Measurements from ENCODE around the gene SLC4A3.
"Not testable (repeated sequence)": the region's sequence is repeated elsewhere in the genome, so short reads cannot be mapped to it uniquely, and the experiment has no call there.

The SLC4A3 gene

GRCh38 chr2:219648963-219649362, 21.5 kb downstream of the SLC4A3 start:
- TF ChIP-seq, protein P1, sequence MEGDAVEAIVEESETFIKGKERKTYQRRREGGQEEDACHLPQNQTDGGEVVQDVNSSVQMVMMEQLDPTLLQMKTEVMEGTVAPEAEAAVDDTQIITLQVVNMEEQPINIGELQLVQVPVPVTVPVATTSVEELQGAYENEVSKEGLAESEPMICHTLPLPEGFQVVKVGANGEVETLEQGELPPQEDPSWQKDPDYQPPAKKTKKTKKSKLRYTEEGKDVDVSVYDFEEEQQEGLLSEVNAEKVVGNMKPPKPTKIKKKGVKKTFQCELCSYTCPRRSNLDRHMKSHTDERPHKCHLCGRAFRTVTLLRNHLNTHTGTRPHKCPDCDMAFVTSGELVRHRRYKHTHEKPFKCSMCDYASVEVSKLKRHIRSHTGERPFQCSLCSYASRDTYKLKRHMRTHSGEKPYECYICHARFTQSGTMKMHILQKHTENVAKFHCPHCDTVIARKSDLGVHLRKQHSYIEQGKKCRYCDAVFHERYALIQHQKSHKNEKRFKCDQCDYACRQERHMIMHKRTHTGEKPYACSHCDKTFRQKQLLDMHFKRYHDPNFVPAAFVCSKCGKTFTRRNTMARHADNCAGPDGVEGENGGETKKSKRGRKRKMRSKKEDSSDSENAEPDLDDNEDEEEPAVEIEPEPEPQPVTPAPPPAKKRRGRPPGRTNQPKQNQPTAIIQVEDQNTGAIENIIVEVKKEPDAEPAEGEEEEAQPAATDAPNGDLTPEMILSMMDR (IDR thresholded peaks at IDR 0.05; ENCODE audit: borderline replicate concordance, insufficient read depth, low read depth, low read length), result no peak
- H3K4me3 ChIP-seq (ENCODE audit: low read depth, low read length), result no peak overlapping the region

DNA sequence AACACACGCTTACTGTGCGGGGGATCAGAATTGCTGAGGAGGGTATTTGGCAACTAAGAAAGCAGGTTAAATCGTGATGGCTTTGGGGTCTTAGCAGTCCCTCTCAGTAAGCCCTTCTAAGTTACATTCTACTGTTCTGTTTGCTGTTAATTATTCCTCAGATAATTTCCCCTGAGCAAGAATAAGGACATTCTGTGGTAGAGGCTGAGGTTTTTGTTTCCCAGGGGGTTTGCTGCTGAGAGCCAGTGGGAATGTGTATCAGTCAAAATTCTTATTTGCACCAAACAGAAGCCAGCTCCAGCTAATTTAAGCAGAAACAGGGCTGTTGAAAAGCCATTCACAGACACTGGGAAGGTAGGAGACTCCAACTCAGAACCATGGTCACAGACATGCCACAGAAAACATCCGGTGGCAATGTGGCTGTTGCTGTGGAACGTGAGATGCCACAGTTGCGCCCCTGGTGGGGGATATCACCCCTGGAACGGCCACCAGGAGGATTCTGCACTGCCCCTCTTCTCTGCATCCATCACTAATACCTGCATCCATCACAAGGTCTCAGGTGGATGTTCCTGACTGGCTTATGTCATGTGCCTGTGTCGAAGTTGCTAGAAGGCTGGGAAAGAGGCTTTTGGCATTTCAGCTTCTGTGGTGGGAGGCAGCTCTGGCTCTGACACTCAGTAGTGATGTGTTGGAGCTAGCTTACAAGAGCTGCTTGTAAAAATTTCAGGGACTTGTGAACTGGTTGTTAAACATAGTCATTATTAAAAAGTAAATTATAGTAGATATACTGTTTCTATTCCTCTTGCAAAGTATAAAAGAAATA, 23.2 kb downstream of the SLC4A3 start:
- TF ChIP-seq, protein P1 (IDR thresholded peaks at IDR 0.05; ENCODE audit: borderline replicate concordance, insufficient read depth, low read depth, low read length), result no peak
- no peak overlapping the region for H3K4me3 ChIP-seq (ENCODE audit: low read depth, low read length)

- H3K4me3 ChIP-seq (ENCODE audit: low read depth, low read length), result not testable (repeated sequence)
Measured at GRCh38 chr2:219651656-219652055, 24.2 kb downstream of the SLC4A3 start.

DNA sequence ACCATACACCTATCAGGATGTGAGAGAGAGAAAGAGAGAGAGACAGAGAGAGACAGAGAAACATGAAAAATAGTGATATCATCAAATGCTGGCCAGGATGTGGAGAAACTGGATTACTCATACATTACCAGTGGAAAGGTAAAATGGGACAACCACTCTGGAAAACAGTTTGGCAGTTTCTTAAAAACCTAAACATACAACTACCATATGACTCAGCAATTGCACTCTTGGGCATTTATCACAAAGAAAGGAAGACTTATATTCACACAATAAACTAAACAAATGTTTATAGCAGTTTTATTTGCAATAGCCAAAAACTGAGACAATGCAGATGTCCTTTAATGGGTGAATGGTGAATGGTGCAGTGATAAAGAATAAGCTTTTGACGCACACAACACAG, 29.1 kb downstream of the SLC4A3 start:
- TF ChIP-seq, protein P1 (IDR thresholded peaks at IDR 0.05; ENCODE audit: borderline replicate concordance, insufficient read depth, low read depth, low read length), result no peak

DNA sequence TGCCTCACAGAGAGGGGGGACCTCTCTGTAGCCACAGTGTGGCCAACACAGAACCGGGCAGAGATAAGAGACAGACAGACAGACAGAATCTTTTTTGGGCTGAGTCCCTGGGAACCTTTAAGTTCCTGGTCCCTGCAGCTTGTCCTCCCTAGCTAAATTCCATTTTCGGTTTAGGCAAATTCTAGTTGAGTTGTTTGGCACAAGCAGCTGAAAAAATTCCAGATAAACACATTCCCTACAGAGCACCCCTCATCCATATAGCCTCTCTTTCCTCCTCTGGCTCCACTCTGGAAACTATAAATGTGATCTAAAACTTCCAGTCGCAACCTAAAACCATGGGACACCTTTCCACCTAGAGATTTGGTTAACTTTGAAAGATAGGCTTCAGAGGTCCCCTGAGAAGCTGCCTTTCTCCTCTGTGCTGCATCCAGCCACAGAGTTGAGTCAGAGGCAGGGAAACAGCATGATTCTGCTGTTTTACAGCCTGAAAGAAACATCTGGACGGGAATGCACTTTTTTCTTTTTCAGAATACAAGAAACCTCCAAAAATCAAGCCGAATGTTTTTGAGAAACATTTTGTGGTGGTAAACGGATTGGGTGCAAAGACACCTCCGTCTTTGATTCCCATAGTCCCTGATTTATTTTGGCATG, 30.9 kb downstream of the SLC4A3 start:
- TF ChIP-seq, protein P1 (IDR thresholded peaks at IDR 0.05; ENCODE audit: borderline replicate concordance, insufficient read depth, low read depth, low read length), result no peak

More for the DNA sequence above, 29.1 kb downstream of the SLC4A3 start:
- no peak overlapping the region for H3K4me3 ChIP-seq (ENCODE audit: low read depth, low read length)

DNA sequence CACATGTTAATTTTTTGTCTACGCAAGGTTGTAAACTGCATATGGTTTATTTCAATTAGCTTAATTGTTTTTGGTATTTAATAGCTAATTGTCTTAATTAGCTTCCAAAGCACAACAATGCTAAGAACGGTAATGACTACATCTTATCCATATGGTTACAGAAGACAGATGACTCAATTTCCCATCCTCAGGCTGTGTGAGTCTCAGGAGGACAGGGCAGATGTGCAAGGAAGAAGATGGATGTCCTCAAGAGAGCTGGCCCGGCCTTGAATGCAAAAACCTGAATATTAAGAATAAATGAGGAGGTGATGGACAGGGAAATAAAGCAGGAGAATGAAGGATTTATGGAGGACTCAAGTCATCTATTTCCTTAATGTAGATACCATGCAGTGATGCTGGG, 31.4 kb downstream of the SLC4A3 start:
- H3K4me3 ChIP-seq (ENCODE audit: low read depth, low read length), result no peak overlapping the region
- TF ChIP-seq, protein P1 (IDR thresholded peaks at IDR 0.05; ENCODE audit: borderline replicate concordance, insufficient read depth, low read depth, low read length), result no peak

More for the DNA sequence above, 30.9 kb downstream of the SLC4A3 start:
- H3K4me3 ChIP-seq (ENCODE audit: low read depth, low read length), result no peak overlapping the region

GRCh38 chr2:219661197-219661954, 33.9 kb downstream of the SLC4A3 start:
- TF ChIP-seq, protein P1 (IDR thresholded peaks at IDR 0.05; ENCODE audit: borderline replicate concordance, insufficient read depth, low read depth, low read length), result no peak
- no peak overlapping the region for H3K4me3 ChIP-seq (ENCODE audit: low read depth, low read length)

Data from GM12875 (cell line).